AG04450 (cell line): ENCODE data around the gene PLXNA4. TPM values are rescaled to one million over a fixed set of nuclear protein-coding genes. Genes with fewer than 3 reads are reported as not detected.

ENCODE experiments used
- CTCF ChIA-PET: fragments of 300-600, 350-600 bp; formaldehyde crosslinking; extraction: SDS; loops from one replicate; lab custom pipeline; 2022; ENCODE audit warnings: antibody characterized with exemption, inconsistent platforms; lab: Charles Lee
- POLR2A ChIA-PET: fragments of 350-600 bp; formaldehyde crosslinking; extraction: SDS; loops from one replicate; lab custom pipeline; 2021; ENCODE audit warnings: antibody characterized with exemption, inconsistent platforms; lab: Yijun Ruan, JAX
- DNase-seq: peaks from one replicate; pipeline ENCODE4 v3.0.0-alpha.2; 2011; ENCODE audit warnings: low read depth, low spot score
- H3K27ac ChIP-seq: one replicate; pipeline ENCODE4 v1.5.1; 2012; ENCODE audit warnings: low read depth, low read length, control low read depth
- H3K27me3 ChIP-seq: one replicate; pipeline ENCODE4 v1.6.0; 2012; ENCODE audit warnings: low read length; ENCODE audit not compliant: control insufficient read depth, insufficient read depth
- H3K4me3 ChIP-seq: 2 replicates; pipeline ENCODE4 v1.5.1; 2011; ENCODE audit warnings: mild to moderate bottlenecking, low read depth, low read length, control low read depth
- H3K9me3 ChIP-seq: 2 replicates; pipeline ENCODE4 v1.5.1; 2012; ENCODE audit warnings: low read length; ENCODE audit not compliant: control insufficient read depth, insufficient read depth
- polyA plus RNA-seq: library from polyadenylated mRNA; depleted of rRNA; stranded (reverse); fragments of >200 nt; gene quantifications from 2 replicates; pipeline ENCODE4 v1.2.3, GENCODE V29; 2011
- TF ChIP-seq, protein P1 (sequence below): IDR thresholded peaks from 2 replicates; pipeline ENCODE4 v1.5.1; 2011; ENCODE audit warnings: low read depth, low read length, control low read depth, inconsistent platforms

The PLXNA4 gene
- polyA plus RNA-seq, 1 experiment: 0.05 TPM

DNA sequence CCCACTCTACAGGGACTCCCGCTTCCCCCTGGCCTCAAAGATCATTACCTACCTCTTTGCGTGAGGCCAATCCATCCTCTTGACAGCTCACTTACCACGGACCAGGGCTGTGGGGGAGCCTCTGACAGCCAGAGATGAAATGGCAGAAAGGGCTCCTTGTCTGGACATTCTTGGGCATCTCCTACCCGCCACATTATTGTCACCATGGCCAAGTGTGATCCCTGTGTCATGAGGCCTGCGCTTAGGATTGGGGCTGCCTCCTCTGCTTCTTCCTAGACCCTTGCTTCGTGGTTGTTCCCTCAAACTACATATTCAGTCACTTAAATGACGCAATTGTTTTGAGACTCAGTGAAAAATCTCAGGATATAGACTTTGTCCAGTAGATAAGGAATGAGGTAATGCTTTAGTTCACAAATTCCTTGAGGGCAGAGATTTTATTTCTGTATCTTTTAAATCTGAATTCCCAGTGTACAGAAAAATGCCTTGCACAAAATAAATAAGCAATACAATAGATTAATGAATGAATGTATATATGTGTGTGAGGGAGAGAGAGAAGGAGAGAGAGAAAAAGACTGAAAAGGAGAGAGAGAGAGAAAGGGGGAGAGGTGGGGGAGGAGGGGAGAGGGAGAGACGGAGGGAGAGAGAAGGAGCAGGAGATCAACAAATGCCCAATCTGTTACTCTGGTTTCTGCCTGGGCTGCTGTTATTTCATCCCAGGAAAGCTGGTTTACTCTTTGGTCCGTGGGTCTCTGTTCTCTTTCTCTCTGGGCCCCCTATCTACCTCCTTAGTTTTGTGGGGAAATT is 159.0 kb downstream of the PLXNA4 start:
- Histone ChIP-seq H3K9me3 (no peaks in the 10 kb centered on the region), H3K27me3 (peaks cover 2% of the 10 kb centered on the region), H3K4me3 (no peak overlapping the region), H3K27ac (no peak overlapping the region)
- ChIA-PET CTCF (no interaction called here), POLR2A (no interaction called here)
- TF ChIP-seq, protein P1, sequence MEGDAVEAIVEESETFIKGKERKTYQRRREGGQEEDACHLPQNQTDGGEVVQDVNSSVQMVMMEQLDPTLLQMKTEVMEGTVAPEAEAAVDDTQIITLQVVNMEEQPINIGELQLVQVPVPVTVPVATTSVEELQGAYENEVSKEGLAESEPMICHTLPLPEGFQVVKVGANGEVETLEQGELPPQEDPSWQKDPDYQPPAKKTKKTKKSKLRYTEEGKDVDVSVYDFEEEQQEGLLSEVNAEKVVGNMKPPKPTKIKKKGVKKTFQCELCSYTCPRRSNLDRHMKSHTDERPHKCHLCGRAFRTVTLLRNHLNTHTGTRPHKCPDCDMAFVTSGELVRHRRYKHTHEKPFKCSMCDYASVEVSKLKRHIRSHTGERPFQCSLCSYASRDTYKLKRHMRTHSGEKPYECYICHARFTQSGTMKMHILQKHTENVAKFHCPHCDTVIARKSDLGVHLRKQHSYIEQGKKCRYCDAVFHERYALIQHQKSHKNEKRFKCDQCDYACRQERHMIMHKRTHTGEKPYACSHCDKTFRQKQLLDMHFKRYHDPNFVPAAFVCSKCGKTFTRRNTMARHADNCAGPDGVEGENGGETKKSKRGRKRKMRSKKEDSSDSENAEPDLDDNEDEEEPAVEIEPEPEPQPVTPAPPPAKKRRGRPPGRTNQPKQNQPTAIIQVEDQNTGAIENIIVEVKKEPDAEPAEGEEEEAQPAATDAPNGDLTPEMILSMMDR: no peak
- no peak for DNase-seq

DNA sequence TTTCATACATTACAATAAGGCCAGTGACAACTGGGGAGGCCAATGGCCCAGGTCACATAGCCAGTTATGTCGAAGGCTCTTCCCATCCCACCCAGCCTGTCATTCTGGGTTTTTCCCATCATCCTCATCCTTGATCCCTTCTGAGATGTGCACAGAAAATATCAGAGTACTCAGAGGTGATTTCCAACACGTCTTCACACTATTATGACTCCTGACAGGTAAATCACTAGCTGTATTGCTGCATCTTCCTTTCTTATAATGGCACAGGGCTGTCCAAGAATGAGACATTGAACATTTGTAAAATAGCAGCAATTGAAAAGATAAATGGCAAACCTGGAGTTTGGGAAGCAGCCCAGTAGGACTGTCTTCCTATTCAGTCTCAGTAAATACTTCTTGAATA is 159.9 kb downstream of the PLXNA4 start:
- ChIA-PET CTCF (no interaction called here), POLR2A (no interaction called here)
- no peak overlapping the region for H3K4me3 ChIP-seq
- DNase-seq: no peak
- H3K9me3 ChIP-seq: no peaks in the 10 kb centered on the region
- no peaks in the 10 kb centered on the region for H3K27me3 ChIP-seq
- no peak overlapping the region for H3K27ac ChIP-seq
- TF ChIP-seq, protein P1: no peak

DNA sequence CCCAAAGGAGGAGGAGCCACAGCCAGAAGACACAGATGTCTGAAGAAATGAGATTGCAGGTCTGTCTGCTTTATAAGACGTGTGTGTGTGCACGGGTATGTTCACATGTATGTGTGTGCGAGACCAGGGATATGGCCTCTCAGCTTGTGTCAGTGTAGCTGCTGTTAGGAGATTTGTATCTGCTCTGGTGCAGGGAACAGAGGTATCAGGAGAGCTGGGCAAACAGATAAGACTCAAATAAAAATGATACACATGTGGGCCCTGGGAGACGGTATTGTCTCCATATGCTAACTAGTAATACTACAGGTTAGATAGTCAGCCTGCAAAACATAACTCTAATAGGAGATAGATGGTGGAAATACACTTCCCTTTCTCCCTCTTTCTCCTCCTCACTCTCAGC is 161.0 kb downstream of the PLXNA4 start:
- Histone ChIP-seq H3K27me3 (no peaks in the 10 kb centered on the region), H3K27ac (no peak overlapping the region), H3K4me3 (no peak overlapping the region), H3K9me3 (no peaks in the 10 kb centered on the region)
- CTCF ChIA-PET: no interaction called here
- DNase-seq: no peak
- POLR2A ChIA-PET: no interaction called here
- TF ChIP-seq, protein P1: no peak

DNA sequence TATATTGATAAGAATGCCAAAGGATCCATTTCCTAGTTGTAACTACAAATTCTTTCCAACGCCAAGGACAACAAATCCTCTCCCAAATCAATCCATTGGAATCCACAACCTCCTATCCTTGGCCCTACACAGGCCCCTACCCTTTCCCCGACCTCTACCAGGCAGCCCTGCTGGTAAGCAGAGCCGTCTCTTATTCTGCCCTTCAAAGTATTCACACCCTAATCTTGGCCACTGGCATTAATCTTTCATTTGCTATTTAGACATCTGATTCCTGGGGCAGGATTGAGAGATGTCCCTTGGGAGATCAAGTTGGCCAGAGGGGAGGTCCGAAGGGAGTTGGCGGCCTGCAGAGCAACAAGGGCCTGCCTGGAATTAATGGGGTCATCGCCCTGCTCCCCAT is 161.4 kb downstream of the PLXNA4 start:
- H3K27ac ChIP-seq: no peak overlapping the region
- H3K9me3 ChIP-seq: no peaks in the 10 kb centered on the region
- DNase-seq: no peak
- ChIA-PET POLR2A (no interaction called here), CTCF (no interaction called here)
- peaks cover 1% of the 10 kb centered on the region for H3K27me3 ChIP-seq
- H3K4me3 ChIP-seq: no peak overlapping the region
- TF ChIP-seq, protein P1: no peak

DNA sequence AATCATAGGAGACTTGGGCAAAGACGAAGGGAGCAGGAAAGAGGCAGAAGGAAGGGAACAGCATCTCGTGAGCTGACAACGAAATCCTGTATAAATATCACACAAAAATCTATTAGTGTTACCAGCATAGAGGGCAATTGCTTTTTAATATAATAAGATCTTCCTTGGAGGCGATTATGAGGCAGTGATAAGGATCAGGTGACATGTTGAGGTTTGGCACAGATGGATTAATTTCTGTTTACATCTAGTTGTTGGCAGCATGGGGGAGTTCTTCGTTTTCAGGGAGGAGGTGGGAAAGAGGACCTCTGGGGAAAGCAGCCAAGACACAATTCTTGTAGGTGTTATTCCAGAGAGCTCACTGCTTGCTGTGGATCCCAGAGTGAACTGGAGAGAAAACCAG is 163.8 kb downstream of the PLXNA4 start:
- peaks cover 2% of the 10 kb centered on the region for H3K27me3 ChIP-seq
- H3K27ac ChIP-seq: no peak overlapping the region
- ChIA-PET CTCF (no interaction called here), POLR2A (no interaction called here)
- TF ChIP-seq, protein P1: no peak
- DNase-seq: no peak
- no peak overlapping the region for H3K4me3 ChIP-seq
- H3K9me3 ChIP-seq: no peaks in the 10 kb centered on the region
